ENCODE results near the gene LASP1.
"Not testable (repeated sequence)": the region's sequence is repeated elsewhere in the genome, so short reads cannot be mapped to it uniquely, and the experiment has no call there.

The LASP1 gene

DNA sequence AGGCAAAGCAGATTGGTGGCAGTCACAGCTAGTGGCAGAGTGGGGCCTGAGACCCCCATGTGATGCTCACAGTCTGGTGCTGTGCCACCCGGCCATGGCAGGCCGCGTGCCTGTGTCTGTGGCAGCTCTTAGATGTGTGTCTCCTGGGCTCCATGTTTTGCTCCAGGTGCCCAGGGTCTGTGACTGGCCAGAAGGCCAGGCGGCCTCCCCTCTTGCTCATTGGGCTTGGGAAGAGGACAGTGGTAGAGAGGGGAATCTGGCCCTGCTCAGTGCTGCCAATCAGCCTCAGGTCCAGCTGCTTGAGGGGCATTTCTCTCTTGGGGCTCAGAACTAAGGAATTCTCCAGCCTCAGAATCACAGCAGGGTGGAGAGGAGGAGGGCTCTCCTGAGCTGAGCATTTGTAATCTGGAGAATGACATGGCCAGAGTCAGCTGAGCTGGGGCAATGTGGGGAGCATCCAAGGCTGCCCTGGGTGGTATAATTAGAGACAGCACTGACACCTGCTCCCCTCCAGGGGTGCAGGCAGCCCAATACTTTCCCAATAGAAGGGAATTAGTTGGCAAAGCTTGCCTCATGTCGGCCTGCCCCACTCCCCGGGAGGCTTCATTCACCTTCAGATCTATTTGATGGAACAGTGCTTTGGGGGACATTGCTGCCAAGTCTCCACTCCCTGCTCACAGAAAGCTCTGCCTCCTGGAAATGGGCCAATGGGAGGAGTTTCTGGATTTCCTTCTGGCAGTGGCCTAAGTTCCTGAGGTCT lies 52.9 kb downstream of the LASP1 start:
- Histone ChIP-seq H3F3A (ENCODE audit: control insufficient read depth, insufficient read depth) (peaks cover 4% of the 10 kb centered on the region; the same call in 1 of the 2 replicates), H3K4me3 (ENCODE audit: low read length) (no peak overlapping the region), H3K27ac (ENCODE audit: low read depth, low read length) (no peak overlapping the region), H3K27me3 (ENCODE audit: control insufficient read depth, low read length) (no peaks in the 10 kb centered on the region), H4K20me1 (ENCODE audit: control insufficient read depth, insufficient read depth, low read depth, low read length) (no peaks in the 10 kb centered on the region), H3K36me3 (ENCODE audit: control insufficient read depth, low read length) (peaks cover 13% of the 10 kb centered on the region), H3K9me3 (ENCODE audit: control insufficient read depth, insufficient read depth, low read length) (no peaks in the 10 kb centered on the region), H3K9me2 (replicated peaks; ENCODE audit: control insufficient read depth, low read length) (no peaks in the 10 kb centered on the region), H3K4me2 (ENCODE audit: low read length) (no peak overlapping the region), H3K4me1 (ENCODE audit: control insufficient read depth, low read length) (peaks cover 36% of the 10 kb centered on the region), H3K79me2 (ENCODE audit: control insufficient read depth, low read length) (no peaks in the 10 kb centered on the region)
- TF ChIP-seq, protein P1, sequence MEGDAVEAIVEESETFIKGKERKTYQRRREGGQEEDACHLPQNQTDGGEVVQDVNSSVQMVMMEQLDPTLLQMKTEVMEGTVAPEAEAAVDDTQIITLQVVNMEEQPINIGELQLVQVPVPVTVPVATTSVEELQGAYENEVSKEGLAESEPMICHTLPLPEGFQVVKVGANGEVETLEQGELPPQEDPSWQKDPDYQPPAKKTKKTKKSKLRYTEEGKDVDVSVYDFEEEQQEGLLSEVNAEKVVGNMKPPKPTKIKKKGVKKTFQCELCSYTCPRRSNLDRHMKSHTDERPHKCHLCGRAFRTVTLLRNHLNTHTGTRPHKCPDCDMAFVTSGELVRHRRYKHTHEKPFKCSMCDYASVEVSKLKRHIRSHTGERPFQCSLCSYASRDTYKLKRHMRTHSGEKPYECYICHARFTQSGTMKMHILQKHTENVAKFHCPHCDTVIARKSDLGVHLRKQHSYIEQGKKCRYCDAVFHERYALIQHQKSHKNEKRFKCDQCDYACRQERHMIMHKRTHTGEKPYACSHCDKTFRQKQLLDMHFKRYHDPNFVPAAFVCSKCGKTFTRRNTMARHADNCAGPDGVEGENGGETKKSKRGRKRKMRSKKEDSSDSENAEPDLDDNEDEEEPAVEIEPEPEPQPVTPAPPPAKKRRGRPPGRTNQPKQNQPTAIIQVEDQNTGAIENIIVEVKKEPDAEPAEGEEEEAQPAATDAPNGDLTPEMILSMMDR (IDR thresholded peaks at IDR 0.05; ENCODE audit: low read depth, low read length, poor library complexity, severe bottlenecking): no peak
- no peak for TF ChIP-seq EZH2phosphoT487 (IDR thresholded peaks at IDR 0.05; ENCODE audit: borderline replicate concordance, low read length)

DNA sequence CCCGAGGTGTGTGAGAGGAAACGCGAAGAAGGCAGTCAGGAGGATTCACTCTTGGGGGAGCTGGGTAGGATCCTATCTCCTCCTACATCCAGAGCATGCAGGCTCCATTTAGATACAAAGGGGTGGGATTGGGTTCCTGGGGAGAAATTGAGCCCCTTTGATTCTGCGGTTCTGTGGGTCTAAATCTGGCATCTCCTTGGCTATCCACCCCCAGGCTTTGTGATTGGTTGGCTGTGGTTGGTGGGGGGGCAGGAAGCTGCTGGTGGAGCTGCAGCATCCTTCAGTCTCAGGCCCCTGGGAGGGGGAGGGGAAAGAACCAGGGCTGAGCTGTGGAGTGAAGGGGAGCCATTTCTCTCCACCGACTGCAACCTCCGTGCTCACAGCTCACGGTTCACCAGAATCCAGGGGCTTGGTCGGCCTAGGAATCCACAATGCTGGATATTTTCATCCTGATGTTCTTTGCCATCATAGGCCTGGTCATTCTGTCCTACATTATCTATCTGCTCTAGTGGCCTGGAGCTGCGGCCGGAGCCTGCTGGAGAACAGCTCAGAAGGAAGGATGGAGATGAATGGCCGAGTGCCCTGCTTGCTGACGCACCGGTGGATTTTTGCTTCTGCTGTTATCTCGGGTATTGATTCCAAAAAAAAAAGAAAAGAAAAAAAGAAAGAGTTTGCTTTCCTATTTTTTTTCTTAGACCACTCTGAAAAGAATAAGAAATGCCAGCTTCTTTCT lies 55.6 kb downstream of the LASP1 start, which contains the start of gene LASP1NB:
Gene LASP1NB, plus strand, starts transcription at position 352 of the 733 bp plus-strand sequence.
- Histone ChIP-seq H3K79me2 (ENCODE audit: control insufficient read depth, low read length) (no peaks in the 10 kb centered on the region), H3F3A (ENCODE audit: control insufficient read depth, insufficient read depth) (peaks cover 4% of the 10 kb centered on the region)

DNA sequence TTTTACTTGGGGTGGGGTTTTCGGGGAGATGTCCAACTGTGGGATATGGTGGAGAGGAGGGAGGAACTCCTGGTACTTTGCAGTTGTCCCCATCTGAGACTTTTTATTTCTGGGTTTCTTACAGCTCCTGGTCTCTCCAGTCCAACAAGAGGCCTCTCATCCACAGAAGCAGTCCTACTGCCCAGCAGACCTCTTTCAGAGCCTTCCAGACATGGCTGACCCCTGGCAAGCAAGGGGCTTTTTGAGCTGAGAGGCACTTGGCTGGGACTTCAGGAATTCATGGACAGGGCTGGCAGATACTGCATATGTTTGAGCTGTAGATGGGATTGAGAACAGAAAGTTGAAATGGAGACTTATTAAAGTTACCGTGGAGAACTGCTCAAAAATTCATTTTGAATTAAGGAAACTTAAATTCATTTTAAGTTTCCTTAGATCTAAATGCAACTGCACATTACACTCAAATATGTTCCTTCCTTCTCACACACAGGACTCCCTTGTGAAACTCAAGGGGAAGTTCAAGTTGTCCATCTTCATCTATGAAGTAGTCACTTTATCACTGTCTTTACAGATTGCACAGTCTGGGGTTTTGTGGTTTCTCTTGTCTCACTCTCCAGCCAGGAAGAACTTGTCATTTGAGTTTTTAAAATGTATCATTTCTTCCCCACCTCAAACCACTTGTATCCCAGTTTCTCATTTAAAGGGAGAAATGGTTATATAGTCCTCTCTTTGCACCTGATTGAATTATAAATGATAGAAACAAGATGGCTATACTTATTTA lies 56.6 kb downstream of the LASP1 start:
- Histone ChIP-seq H3K4me1 (ENCODE audit: control insufficient read depth, low read length) (peaks cover 30% of the 10 kb centered on the region), H3K27ac (ENCODE audit: low read depth, low read length) (no peak overlapping the region), H3K4me2 (ENCODE audit: low read length) (peak overlapping the region; percentile 22; the same call in 1 of the 2 replicates), H3K27me3 (ENCODE audit: control insufficient read depth, low read length) (no peaks in the 10 kb centered on the region), H3K79me2 (ENCODE audit: control insufficient read depth, low read length) (no peaks in the 10 kb centered on the region), H4K20me1 (ENCODE audit: control insufficient read depth, insufficient read depth, low read depth, low read length) (no peaks in the 10 kb centered on the region), H3K4me3 (ENCODE audit: low read length) (no peak overlapping the region), H3K9me2 (replicated peaks; ENCODE audit: control insufficient read depth, low read length) (no peaks in the 10 kb centered on the region), H3K9me3 (ENCODE audit: control insufficient read depth, insufficient read depth, low read length) (no peaks in the 10 kb centered on the region), H3F3A (ENCODE audit: control insufficient read depth, insufficient read depth) (peaks cover 4% of the 10 kb centered on the region), H3K36me3 (ENCODE audit: control insufficient read depth, low read length) (no peaks in the 10 kb centered on the region)
- TF ChIP-seq, protein P1 (IDR thresholded peaks at IDR 0.05; ENCODE audit: low read depth, low read length, poor library complexity, severe bottlenecking): no peak
- TF ChIP-seq EZH2phosphoT487 (IDR thresholded peaks at IDR 0.05; ENCODE audit: borderline replicate concordance, low read length): no peak

More for the DNA sequence above, 55.6 kb downstream of the LASP1 start, which contains the start of gene LASP1NB:
- H3K36me3 ChIP-seq (ENCODE audit: control insufficient read depth, low read length): no peaks in the 10 kb centered on the region
- H3K9me2 ChIP-seq (replicated peaks; ENCODE audit: control insufficient read depth, low read length): no peaks in the 10 kb centered on the region
- TF ChIP-seq, protein P1 (IDR thresholded peaks at IDR 0.05; ENCODE audit: low read depth, low read length, poor library complexity, severe bottlenecking): no peak
- TF ChIP-seq EZH2phosphoT487 (IDR thresholded peaks at IDR 0.05; ENCODE audit: borderline replicate concordance, low read length): no peak
- H3K4me1 ChIP-seq (ENCODE audit: control insufficient read depth, low read length): peaks cover 36% of the 10 kb centered on the region
- H3K4me2 ChIP-seq (ENCODE audit: low read length): peak within 1 kb of the TSS; percentile 32
- H4K20me1 ChIP-seq (ENCODE audit: control insufficient read depth, insufficient read depth, low read depth, low read length): no peaks in the 10 kb centered on the region
- no peak within 1 kb of the TSS for H3K27ac ChIP-seq (ENCODE audit: low read depth, low read length)
- no peak within 1 kb of the TSS for H3K4me3 ChIP-seq (ENCODE audit: low read length)
- H3K27me3 ChIP-seq (ENCODE audit: control insufficient read depth, low read length): no peaks in the 10 kb centered on the region
- H3K9me3 ChIP-seq (ENCODE audit: control insufficient read depth, insufficient read depth, low read length): no peaks in the 10 kb centered on the region

DNA sequence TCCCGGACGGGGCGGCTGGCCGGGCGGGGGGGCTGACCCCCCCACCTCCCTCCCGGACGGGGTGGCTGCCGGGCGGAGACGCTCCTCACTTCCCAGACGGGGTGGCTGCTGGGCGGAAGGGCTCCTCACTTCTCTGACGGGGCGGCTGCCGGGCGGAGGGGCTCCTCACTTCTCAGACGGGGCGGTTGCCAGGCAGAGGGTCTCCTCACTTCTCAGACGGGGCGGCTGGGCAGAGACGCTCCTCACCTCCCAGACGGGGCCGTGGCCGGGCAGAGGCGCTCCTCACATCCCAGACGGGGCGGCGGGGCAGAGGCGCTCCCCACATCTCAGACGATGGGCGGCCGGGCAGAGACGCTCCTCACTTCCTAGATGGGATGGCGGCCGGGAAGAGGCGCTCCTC lies 60.9 kb downstream of the LASP1 start:
- not testable (repeated sequence) for H3K27ac ChIP-seq (ENCODE audit: low read depth, low read length); H3K4me3 ChIP-seq (ENCODE audit: low read length); H3K36me3 ChIP-seq (ENCODE audit: control insufficient read depth, low read length); H4K20me1 ChIP-seq (ENCODE audit: control insufficient read depth, insufficient read depth, low read depth, low read length); H3K4me2 ChIP-seq (ENCODE audit: low read length); H3K9me2 ChIP-seq (replicated peaks; ENCODE audit: control insufficient read depth, low read length); H3K79me2 ChIP-seq (ENCODE audit: control insufficient read depth, low read length); H3F3A ChIP-seq (ENCODE audit: control insufficient read depth, insufficient read depth); H3K9me3 ChIP-seq (ENCODE audit: control insufficient read depth, insufficient read depth, low read length); H3K27me3 ChIP-seq (ENCODE audit: control insufficient read depth, low read length)
- peaks cover 13% of the 10 kb centered on the region for H3K4me1 ChIP-seq (ENCODE audit: control insufficient read depth, low read length)

DNA sequence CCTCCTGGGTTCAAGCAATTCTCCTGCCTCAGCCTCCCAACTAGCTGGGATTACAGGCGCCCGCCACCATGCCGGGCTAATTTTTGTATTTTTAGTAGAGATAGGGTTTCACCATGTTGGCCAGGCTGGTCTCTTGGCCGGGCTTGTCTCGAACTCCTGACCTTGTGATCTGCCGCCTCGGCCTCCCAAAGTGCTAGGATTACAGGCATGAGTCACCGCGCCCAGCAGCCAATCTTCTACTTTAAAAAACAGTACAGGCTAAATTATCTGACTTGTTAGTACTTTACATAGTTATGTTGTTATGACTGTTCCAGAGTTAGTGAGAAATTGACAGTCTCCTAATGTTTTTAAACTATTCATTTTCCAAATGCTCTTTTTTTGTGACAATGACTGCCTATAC lies 64.1 kb downstream of the LASP1 start:
- not testable (repeated sequence) for H3K4me1 ChIP-seq (ENCODE audit: control insufficient read depth, low read length); H3K79me2 ChIP-seq (ENCODE audit: control insufficient read depth, low read length); H3K9me2 ChIP-seq (replicated peaks; ENCODE audit: control insufficient read depth, low read length); H3K9me3 ChIP-seq (ENCODE audit: control insufficient read depth, insufficient read depth, low read length); H3K27ac ChIP-seq (ENCODE audit: low read depth, low read length); H3K4me2 ChIP-seq (ENCODE audit: low read length); H3F3A ChIP-seq (ENCODE audit: control insufficient read depth, insufficient read depth); H4K20me1 ChIP-seq (ENCODE audit: control insufficient read depth, insufficient read depth, low read depth, low read length); H3K36me3 ChIP-seq (ENCODE audit: control insufficient read depth, low read length); H3K4me3 ChIP-seq (ENCODE audit: low read length)
- H3K27me3 ChIP-seq (ENCODE audit: control insufficient read depth, low read length): peaks cover 14% of the 10 kb centered on the region

Data from DOHH2 (cell line).